Glomerular visceral epithelial cell (primary cell): ENCODE results near the gene ABCC1.
"Not testable (repeated sequence)": the region's sequence is repeated elsewhere in the genome, so short reads cannot be mapped to it uniquely, and the experiment has no call there.

ENCODE experiments used
- DNase-seq: peaks from one replicate; pipeline ENCODE4 v3.0.0-alpha.2; 2016; ENCODE audit errors: extremely low spot score

The ABCC1 gene

DNA sequence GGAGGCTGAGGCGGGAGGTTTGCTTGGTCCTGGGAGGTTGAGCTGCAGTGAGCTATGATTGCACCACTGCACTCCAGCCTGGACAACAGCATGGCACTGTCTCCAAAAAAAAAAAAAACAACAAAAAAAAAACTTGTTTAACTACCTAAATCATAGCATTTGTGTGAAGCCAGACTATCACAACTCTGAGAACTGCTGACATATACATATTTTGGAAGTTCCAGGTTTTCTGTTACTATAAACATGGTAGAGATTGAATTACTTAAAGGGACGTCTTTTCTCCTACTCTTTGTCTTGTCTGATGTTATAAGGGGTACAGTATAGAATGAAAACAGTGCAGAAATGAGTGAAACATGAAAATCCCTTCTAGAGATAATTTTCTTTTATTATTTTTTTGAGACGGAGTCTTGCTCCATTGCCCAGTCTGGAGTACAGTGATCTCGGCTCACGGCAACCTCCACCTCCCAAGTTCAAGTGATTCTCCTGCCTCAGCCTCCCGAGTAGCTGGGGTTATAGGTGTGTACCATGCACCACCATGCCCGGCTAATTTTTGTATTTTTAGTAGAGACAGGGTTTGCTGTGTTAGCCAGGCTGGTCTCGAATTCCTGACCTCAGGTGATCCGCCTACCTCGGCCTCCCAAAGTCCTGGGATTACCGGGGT is 18.4 kb downstream of the ABCC1 start:
- DNase-seq, result no peak

- no peak for DNase-seq
These were observed 20.8 kb downstream of the ABCC1 start for GRCh38 chr16:15970202-15970601.

DNA sequence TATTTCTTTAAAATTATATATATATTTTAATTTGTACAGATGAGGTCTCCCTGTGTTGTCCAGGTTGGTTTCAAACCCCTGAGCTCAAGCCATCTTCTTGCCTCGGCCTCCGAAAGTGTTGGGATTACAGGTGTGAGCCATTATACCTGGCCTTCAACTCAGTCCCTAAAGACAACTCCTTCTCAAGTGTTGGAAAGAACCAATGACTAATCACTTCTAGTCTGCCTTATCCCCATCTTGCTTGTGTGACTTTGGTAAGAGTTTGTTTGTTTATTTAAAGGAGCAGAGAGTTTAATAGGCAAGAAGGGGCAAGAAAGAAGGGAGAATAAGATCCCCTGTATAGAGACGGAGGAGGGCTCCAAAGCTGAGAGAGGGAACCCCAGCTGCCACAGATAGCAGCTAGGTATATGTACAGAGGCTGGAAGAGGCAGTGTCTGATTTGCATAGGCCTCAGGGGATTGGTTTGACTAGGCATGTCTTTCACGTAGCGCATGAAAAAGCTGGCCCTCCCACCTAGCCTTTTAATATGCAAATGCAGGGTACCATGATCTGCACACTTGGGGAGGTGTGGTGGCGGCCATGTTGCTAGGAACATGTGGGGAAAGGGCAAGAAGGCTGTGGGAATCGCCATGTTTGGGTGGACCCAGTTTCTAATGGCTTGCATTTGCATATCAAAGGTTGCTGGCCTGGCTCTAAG is 21.5 kb downstream of the ABCC1 start:
- no peak for DNase-seq

- no peak for DNase-seq
These were observed 22.0 kb downstream of the ABCC1 start for GRCh38 chr16:15971440-15971815.

DNA sequence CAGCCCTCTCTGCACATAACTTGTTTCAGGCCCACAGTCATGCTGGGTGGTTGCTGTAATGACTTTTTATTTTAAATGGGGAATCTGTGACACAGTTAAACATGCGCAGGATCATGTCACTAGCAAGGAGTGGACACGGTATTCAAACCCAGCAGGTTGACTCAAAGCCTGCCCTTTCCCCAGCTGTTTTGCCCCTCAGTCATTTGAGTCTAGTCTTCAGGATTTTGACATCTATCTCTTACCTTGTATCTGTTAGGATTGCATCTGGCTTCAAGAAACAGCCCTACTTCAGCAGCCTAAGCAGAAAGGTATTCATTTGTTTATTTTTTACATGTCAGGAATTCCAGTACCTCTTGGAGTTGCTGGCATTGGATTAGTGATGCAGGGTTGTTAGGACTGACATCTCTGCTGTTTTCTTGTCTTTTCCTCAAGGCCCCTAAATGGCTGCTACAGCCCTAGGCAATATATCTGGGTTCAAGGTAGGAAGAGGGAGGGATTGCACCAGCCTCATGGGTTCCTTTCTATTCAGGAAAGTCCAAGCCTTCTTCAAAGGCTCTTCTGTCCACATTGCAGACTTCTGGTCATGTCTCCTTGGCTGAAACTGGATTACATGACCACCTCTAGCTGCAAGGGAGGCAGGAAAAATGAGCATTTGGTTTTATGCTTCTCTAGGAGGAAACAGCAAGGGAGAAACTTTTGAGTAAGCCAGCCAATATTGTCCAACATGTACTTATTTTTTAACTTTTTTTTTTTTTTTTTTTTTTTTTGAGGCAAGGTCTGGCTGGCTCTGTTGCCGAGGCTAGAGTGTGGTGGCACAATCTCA is 22.8 kb downstream of the ABCC1 start:
- DNase-seq, result no peak

- no peak for DNase-seq
These were observed 24.0 kb downstream of the ABCC1 start for GRCh38 chr16:15973421-15973820.

DNA sequence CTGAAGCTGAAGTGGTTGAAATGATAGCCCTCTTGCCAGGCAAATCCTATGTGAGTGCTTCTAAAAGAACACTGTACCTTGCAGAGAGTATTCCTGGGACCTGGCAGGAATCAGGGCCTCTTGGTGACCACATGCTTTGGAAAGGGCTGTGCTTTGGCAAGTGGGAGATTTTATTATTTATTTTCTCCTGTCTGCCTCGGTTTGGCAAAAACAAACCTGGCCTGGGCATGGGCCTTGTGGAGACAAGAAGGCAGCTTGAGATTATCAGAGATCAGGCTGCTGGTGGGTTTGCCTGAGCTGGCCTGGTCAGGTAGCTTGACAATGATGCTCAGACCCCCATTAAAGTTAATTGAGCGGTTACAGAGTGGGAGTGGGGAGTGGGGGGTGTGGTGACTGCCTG is 24.6 kb downstream of the ABCC1 start:
- no peak for DNase-seq

- no peak for DNase-seq
These were observed 25.8 kb downstream of the ABCC1 start for GRCh38 chr16:15975172-15975571.

DNA sequence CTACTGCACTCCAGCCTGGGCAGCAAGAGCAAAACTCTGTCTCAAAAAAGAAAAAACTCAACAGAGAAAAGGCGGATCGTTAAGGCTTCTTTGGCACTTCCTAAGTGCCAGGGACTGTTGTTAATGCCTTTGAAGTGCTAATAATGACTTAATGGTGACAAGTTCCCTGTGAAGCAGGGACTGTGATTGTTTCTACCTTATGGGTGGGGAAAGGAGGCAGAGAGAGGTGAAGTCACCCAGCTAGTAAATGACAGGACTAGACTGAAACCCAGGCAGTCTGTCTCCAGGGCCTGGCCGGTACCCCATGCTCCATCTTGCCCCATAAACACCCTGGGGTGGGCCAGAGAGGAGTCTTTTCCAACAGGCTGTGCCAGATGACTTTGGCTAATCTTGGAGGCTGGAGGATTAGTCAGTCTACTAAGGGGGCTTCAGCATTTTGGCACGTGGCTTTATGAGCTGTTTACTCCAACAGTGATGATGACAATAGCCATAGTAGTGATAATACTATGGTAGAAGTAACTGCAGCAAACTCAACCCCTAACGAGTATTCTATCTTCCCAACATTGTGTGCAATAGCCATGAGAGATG is 26.9 kb downstream of the ABCC1 start:
- no peak for DNase-seq

- DNase-seq, result no peak
These were observed 27.7 kb downstream of the ABCC1 start for GRCh38 chr16:15976929-15977637.

GRCh38 chr16:15979801-15980200 is 30.4 kb downstream of the ABCC1 start:
- DNase-seq, result no peak

DNA sequence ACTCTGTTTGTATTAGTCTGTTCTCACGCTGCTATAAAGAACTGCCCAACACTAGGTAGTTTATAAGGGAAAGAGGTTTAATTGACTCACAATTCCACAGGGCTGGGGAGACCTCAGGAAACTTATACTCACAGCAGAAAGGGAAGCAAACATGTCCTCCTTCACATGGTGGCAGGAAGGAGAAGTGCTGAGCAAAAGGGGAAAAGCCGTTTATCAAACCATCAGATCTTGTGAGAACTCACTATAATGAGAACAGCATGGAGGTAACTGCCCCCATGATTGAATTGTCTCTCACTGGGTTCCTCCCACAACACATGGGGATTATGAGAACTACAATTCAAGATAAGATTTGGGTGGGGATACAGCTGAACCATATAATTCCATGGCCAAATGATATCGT is 30.9 kb downstream of the ABCC1 start:
- no peak for DNase-seq

DNA sequence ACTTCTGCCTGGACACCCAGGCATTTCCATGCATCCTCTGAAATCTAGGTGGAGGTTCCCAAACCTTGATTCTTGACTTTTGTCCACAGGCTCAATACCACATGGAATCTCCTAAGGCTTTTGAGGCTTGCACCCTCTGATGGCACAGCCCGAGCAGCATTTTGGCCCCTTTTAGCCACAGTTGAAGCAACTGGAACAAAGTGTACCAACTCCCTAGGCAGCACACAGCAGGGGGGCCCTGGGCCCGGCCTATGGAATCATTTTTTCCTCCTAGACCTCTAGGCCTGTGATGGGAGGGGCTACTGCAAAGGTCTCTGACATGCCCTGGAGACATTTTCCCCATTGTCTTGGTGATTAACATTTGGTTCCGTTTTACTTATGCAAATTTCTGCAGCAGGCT is 32.0 kb downstream of the ABCC1 start:
- DNase-seq, result no peak

GRCh38 chr16:15982194-15982915 is 32.9 kb downstream of the ABCC1 start:
- not testable (repeated sequence) for DNase-seq

GRCh38 chr16:15983898-15984297 is 34.5 kb downstream of the ABCC1 start:
- no peak for DNase-seq

DNA sequence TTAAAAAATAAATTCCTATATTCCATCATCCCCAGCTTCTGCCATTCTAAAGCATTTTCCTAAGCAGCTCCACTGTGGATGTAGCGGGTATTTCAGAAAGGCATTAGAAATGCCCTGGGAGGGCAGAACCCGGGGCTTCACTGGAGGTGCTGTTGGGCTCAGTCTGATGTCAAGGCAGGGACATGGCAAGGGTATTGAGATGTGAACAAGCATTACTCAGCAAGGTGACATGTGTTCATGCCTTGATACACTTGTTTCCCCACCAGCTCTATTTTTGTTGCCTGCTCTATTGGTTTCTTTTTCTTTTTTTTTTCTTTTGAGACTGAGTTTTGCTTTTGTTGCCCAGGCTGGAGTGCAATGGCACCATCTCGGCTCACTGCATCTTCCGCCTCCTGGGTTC is 35.7 kb downstream of the ABCC1 start:
- no peak for DNase-seq

- DNase-seq, result no peak
These were observed 36.8 kb downstream of the ABCC1 start for GRCh38 chr16:15986261-15986660.

- no peak for DNase-seq
These were observed 39.0 kb downstream of the ABCC1 start for GRCh38 chr16:15988268-15989013.

DNA sequence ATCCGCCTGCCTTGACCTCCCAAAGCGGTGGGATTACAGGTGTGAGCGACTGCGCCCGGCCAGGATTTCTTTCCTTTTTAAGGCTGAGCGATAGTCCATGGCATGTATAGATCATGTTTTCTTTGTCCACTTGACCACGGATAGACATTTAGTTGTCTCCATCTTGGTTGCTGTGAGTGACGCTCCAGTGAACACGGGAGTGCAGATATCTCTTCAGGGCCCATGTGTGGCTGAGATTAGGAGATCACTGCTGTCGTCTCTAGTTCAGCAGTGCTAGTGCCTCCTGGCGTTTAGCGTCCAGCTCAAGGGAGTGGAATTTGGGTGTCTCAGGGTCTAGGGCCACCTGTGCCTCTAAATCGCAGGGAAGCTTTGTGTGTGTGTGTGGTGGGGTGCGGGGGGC is 41.5 kb downstream of the ABCC1 start:
- no peak for DNase-seq

DNA sequence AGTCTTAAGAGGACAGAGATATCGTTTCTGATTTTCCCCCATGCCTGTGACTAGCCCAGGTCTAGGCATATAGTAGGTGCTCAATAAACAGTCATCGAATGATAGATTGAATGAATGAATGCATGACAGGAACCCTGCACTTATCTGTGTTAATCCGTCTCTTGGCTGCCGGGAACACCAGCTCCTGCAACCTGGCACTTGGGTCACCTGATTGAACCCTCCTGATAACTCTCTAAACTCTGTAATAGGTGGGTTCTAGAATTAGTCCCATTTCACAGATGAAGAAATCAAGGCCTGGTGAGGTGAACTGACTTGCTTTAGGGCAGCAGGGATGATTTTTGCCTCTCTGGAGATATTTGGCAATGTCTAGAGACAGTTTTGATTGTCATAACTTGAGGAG is 43.7 kb downstream of the ABCC1 start:
- DNase-seq, result no peak
